ENCODE measurements around the gene BICDL1.
A peak's percentile ranks its signal among the peaks of the same experiment; 100 is the strongest.
"Not testable (repeated sequence)": the region's sequence is repeated elsewhere in the genome, so short reads cannot be mapped to it uniquely, and the experiment has no call there.

BICDL1 gene, protein sequence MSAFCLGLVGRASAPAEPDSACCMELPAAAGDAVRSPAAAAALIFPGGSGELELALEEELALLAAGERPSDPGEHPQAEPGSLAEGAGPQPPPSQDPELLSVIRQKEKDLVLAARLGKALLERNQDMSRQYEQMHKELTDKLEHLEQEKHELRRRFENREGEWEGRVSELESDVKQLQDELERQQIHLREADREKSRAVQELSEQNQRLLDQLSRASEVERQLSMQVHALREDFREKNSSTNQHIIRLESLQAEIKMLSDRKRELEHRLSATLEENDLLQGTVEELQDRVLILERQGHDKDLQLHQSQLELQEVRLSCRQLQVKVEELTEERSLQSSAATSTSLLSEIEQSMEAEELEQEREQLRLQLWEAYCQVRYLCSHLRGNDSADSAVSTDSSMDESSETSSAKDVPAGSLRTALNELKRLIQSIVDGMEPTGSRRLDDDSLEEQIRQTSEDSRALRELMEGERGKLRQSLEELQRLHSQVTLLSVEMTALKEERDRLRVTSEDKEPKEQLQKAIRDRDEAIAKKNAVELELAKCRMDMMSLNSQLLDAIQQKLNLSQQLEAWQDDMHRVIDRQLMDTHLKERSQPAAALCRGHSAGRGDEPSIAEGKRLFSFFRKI

GRCh38 chr12:119988472-119989360, at the start of gene BICDL1:
Gene BICDL1 (plus strand): TSS chr12:119989236. CDS start chr12:119989869, 633 bp downstream.
- peak; percentile 95 to 96 for DNase-seq

DNA sequence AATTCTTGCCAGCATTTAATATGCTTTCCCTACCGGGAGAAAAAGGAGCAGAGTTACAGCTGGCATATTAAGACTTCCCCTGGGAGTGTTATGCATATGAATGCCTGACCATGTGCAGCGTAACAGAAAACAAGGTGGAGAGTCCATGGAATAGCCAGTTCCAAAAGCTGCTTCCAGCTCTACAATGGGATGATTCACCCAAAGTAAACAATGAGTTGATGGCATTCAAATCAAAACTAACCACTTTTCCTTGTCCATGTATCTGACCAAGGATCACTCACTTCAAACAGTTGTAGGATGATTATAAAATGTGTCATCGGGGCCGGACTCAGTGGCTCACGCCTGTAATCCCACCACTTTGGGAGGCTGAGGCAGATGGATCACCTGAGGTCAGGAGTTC, 48.1 kb upstream of the BICDL1 start:
- DNase-seq: no peak

DNA sequence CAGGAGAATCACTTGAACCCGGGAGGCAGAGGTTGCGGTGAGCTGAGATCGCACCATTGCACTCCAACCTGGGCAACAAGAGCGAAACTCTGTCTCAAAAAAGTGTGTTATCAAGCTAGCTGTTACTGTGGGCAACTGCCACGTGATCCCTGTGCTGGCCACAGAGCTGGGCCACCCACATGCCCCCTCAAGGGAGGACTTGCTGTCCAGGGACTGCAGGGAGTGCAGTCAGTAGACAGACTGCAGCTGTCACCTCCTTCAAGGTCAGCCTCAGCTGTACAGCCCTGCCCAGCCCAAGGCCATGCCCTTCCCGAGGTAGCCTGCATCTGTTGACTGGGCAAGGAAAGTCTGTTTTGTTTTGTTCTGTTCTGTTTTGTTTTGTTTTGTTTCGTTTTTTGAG, 46.6 kb upstream of the BICDL1 start:
- no peak for DNase-seq

DNA sequence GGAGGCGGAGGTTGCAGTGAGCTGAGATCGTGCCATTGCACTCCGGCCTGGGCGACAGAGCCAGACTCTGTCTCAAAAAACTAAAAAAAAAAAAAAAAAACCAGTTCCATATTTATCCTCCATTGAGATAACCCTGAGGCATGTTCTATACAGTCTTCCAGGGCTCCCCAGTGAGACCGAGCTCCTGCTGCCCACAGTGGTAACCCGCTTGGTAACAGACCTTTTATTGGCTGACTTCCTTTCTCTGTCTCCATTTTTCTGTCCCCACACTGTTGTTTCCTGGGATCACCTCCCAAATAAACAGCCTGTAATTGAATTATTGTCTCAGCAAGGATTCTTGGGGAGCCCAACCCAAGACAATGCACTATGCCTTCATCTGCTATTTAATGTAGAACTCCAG, 42.8 kb upstream of the BICDL1 start:
- no peak for DNase-seq

- DNase-seq: peak; percentile 32 to 68
These were observed 39.9 kb upstream of the BICDL1 start for GRCh38 chr12:119949145-119949544.

GRCh38 chr12:119949594-119949993, 39.4 kb upstream of the BICDL1 start:
- DNase-seq: no peak

GRCh38 chr12:119956047-119956446, 33.0 kb upstream of the BICDL1 start:
- DNase-seq: no peak

GRCh38 chr12:119957135-119957534, 31.9 kb upstream of the BICDL1 start:
- DNase-seq: no peak

- DNase-seq: no peak
These were observed 29.6 kb upstream of the BICDL1 start for GRCh38 chr12:119959435-119959834.

DNA sequence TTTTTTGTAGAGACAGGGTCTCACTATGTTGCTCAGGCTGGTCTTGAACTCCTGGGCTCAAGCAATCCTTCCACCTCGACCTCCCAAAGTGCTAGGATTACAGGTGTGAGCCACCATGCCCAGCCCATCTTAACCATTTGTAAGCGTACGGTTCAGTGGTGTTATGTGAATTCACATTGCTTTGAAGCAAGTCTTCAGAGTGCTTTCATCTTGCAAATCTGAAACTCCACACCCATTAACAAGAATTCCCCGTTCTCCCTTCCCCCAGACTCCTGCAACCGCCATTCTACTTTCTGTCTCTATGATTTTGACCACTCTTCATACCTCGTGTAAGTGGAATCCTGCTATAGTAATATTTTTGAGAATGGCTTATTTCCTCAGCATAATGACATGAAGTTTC, 24.9 kb upstream of the BICDL1 start:
- no peak for DNase-seq

DNA sequence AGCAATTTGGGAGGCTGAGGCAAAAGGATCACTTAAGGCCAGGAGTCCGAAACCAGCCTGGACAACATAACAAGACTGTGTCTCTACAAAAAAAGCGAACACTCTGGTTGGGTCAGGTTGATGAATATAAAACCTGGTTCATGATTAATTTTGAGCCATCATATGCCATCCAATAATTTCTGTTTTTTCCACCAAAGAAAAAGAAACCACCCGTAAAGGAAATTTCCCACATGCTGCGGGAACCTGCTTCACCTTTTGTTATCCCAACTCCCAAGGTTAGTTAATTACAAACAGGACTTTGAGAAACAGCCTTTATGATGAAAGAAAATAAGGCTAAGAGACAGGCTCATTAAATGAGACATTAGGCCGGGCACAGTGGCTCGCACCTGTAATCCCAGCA, 24.1 kb upstream of the BICDL1 start:
- DNase-seq: no peak

DNA sequence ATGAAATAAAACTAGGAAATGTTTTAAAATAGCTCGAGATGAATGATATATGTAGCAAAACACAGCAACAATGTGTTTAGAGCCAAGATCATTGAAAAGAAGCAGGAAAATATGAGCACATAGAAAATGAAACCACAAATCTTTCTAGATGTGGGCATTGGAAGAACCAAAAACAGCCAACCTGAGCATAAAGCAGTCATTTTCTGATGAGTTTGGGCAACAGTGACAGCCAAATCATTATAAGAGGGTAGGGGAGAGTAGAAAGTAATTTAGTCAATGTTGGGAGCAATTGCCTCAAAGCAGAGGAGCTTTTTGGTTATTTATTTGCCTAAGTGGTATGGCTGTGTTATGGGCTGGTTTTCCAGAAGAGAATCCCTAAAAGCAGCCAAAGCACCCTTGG, 8.8 kb upstream of the BICDL1 start:
- no peak for DNase-seq

DNA sequence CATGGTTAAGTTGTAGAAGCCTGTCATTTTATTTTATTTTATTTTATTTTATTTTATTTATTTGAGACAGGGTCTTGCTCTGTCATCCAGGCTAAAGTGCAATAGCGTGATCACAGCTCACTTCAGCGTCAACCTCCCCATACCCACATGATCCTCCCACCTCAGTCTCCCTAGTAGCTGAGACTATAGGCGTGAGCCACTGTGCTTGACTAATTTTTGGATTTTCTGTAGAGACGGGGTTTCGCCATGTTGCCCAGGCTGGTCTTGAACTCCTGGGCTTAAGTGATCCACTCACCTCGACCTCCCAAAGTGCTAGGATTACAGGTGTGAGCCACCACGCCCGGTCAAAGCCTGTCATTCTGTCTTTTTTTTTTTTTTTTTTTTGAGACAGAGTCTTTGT, 8.3 kb upstream of the BICDL1 start:
- not testable (repeated sequence) for DNase-seq

DNA sequence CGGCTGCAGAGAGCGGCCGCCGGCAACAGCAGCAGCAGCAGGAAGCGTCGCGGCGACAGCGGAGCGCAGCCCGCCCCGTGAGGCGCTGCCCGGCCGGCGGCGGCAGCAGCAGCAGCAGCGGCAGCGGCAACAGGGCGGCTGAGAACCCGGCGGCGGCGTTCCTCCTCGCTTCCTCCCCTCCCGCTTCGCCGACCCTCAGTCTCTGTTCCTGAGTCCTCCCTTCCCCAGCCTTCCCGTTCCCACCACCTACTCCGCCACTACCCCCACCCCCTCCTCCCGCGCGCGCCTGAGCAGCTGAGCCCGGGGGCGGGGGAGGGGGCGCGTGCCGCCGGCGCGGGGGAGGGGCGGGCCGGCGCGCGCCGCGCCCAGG, 310 bp downstream of the BICDL1 start:
- DNase-seq: peak in 1 of 2 experiments; percentile 62

- DNase-seq: peak in 1 of 2 experiments; percentile 8
These were observed 820 bp downstream of the BICDL1 start for GRCh38 chr12:119989731-119990381.

GRCh38 chr12:119990382-119990874, 1.4 kb downstream of the BICDL1 start:
- DNase-seq: no peak

DNA sequence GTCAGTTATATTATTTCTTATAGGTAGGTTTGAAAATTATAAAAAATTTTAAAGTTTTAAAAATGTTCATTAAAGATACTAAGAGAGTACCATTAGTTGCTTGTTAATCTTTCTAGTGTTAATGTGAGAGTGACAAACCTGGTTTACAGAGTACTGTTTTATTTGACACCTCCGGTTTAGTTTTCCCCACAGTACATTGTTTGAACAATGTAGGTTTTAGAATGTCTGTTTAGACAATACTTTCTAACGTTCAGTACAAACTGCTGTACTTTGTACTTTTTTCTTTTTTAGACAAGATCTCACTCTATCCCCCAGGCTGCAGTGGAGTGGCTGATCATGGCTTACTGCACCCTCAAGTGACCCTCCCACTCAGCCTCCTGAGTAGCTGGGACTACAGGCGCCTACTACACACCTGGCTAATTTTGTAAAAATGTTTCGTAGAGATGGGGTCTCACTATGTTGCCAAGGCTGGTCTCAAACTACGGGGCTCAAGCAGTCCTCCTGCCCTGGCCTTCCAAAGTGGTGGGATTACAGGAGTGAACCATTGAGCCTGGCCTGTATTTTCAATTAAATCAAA, 3.2 kb downstream of the BICDL1 start:
- no peak for DNase-seq

DNA sequence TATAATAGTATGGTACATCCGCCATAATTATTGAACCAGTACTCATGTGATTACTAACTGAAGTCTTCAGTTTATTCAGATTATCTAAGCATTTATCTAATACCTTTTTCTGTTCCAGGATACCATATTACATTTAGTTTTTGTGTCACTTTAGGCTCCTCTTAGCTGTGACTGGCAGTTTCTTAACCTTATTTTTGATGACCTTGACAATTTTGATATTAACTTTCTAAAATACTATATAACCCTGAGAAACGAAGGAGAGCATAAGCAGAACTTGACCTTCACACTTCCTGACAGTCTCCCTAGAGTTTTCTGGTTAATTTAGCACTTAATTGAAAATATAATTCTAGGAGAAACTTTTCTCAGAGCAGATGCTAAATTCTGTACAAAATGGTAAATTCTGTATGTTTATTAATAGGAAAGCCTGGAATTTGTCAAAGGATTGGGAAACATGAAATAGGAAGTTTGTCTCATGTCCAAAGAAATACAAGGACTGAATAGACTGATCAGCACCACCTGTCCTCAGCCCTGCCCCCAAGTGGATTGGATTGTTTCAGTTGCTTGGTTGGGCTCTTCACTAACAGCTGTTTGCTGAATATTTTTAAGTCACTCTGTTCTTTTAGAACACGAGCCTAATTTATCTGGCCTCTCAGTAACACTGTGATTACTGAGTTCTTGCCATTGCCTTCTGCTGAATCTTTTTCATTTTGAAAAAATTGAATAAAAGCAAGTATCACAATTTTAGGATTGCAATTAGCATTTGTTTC, 6.0 kb downstream of the BICDL1 start:
- DNase-seq: no peak

- no peak for DNase-seq
These were observed 7.4 kb downstream of the BICDL1 start for GRCh38 chr12:119996417-119996816.

- no peak for DNase-seq
These were observed 9.6 kb downstream of the BICDL1 start for GRCh38 chr12:119998471-119999245.

DNA sequence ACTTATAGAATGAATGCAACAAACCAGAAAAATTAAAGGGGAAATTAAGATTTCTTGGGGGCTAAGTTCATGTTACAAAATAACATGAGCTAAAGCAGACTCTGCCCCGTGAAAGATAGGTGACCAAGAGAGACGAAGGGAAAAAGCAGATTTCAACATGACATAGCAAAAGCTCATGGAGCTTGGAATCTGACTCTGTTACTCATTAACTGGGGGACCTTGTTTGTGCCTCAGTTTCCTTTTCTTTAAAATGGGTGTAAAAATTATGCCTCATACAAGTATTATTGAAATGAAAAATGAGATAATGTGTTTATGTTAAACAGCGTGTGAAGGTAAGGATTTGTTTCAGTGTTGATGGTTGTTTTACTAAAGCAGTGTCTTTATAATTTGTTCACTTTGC, 11.5 kb downstream of the BICDL1 start:
- no peak for DNase-seq

Measured in NCI-H2081 (cell line).